Astrocyte (in vitro differentiated cells and primary cell): ENCODE data around the gene SCAMP5. TPM values are rescaled to one million over a fixed set of nuclear protein-coding genes. Genes with fewer than 3 reads are reported as not detected.

Experiments used
- DNase-seq: peaks from one replicate; pipeline ENCODE4 v3.0.0-alpha.2; 2010; ENCODE audit warnings: low read depth
- FAIRE-seq: peaks from 2 replicates; lab custom pipeline; 2011; peaks lifted over from hg19 to GRCh38; lab: Jason Lieb, UNC
- H2AFZ ChIP-seq: 2 replicates; pipeline ENCODE4 v1.6.0; 2012; ENCODE audit warnings: low read depth, low read length, inconsistent platforms
- H3K27ac ChIP-seq: 2 replicates; pipeline ENCODE4 v1.5.1; 2011; ENCODE audit warnings: low read depth, low read length, inconsistent platforms
- H3K27me3 ChIP-seq: 2 replicates; pipeline ENCODE4 v1.6.0; 2011; ENCODE audit warnings: low read length, inconsistent platforms; ENCODE audit not compliant: insufficient read depth
- H3K36me3 ChIP-seq: 2 replicates; pipeline ENCODE4 v1.5.1; 2011; ENCODE audit warnings: low read length, inconsistent platforms; ENCODE audit not compliant: insufficient read depth
- H3K4me1 ChIP-seq: 2 replicates; pipeline ENCODE4 v1.5.1; 2011; ENCODE audit warnings: low read length, inconsistent platforms; ENCODE audit not compliant: insufficient read depth
- H3K4me2 ChIP-seq: 2 replicates; pipeline ENCODE4 v1.6.0; 2012; ENCODE audit warnings: low read length, inconsistent platforms
- H3K4me3 ChIP-seq: 2 replicates; pipeline ENCODE4 v1.5.1; 2011; ENCODE audit warnings: low read depth, mild to moderate bottlenecking, low read length, inconsistent platforms; ENCODE audit not compliant: insufficient read depth
- H3K79me2 ChIP-seq: 2 replicates; pipeline ENCODE4 v1.6.0; 2012; ENCODE audit warnings: mild to moderate bottlenecking, low read length, inconsistent platforms; ENCODE audit not compliant: insufficient read depth
- H3K9ac ChIP-seq: 2 replicates; pipeline ENCODE4 v1.6.0; 2012; ENCODE audit warnings: mild to moderate bottlenecking, low read length, inconsistent platforms
- H3K9me3 ChIP-seq: 2 replicates; pipeline ENCODE4 v1.5.1; 2012; ENCODE audit warnings: low read depth, mild to moderate bottlenecking, low read length, inconsistent platforms; ENCODE audit not compliant: insufficient read depth
- H4K20me1 ChIP-seq: 2 replicates; pipeline ENCODE4 v1.6.0; 2012; ENCODE audit warnings: low read length, inconsistent platforms; ENCODE audit not compliant: insufficient read depth
- H3K27ac Mint-ChIP-seq: one replicate; pipeline ENCODE4 v1.8.0; 2021; ENCODE audit warnings: mild to moderate bottlenecking, mixed read lengths; ENCODE audit not compliant: unreplicated experiment
- H3K27me3 Mint-ChIP-seq: one replicate; pipeline ENCODE4 v1.8.0; 2021; ENCODE audit warnings: low read depth, mixed read lengths; ENCODE audit not compliant: unreplicated experiment
- H3K36me3 Mint-ChIP-seq: one replicate; pipeline ENCODE4 v1.8.0; 2021; ENCODE audit warnings: low read depth, mixed read lengths; ENCODE audit not compliant: unreplicated experiment
- H3K4me1 Mint-ChIP-seq: one replicate; pipeline ENCODE4 v1.8.0; 2021; ENCODE audit warnings: low read depth, mixed read lengths; ENCODE audit not compliant: unreplicated experiment
- H3K4me3 Mint-ChIP-seq: one replicate; pipeline ENCODE4 v1.8.0; 2021; ENCODE audit warnings: mild to moderate bottlenecking, moderate library complexity, mixed read lengths; ENCODE audit not compliant: unreplicated experiment
- H3K9me3 Mint-ChIP-seq: one replicate; pipeline ENCODE4 v1.8.0; 2021; ENCODE audit warnings: mild to moderate bottlenecking, mixed read lengths; ENCODE audit not compliant: unreplicated experiment
- EZH2 ChIP-seq: IDR thresholded peaks from 2 replicates; pipeline ENCODE4 v1.6.1; 2012; ENCODE audit warnings: mild to moderate bottlenecking, low read length, inconsistent platforms; ENCODE audit not compliant: insufficient read depth
- total RNA-seq: library from RNA; stranded (reverse); gene quantifications from 2 replicates; pipeline ENCODE4 v1.2.1, GENCODE V29; 2021
- TF ChIP-seq, protein P1 (sequence below): IDR thresholded peaks from 2 replicates; pipeline ENCODE4 v1.5.1; 2011; ENCODE audit warnings: low read depth, mild to moderate bottlenecking, inconsistent platforms, low read length, moderate library complexity; ENCODE audit not compliant: insufficient read depth

Gene SCAMP5
- total RNA-seq, 1 donor from 2014 or later = 18.7 TPM

DNA sequence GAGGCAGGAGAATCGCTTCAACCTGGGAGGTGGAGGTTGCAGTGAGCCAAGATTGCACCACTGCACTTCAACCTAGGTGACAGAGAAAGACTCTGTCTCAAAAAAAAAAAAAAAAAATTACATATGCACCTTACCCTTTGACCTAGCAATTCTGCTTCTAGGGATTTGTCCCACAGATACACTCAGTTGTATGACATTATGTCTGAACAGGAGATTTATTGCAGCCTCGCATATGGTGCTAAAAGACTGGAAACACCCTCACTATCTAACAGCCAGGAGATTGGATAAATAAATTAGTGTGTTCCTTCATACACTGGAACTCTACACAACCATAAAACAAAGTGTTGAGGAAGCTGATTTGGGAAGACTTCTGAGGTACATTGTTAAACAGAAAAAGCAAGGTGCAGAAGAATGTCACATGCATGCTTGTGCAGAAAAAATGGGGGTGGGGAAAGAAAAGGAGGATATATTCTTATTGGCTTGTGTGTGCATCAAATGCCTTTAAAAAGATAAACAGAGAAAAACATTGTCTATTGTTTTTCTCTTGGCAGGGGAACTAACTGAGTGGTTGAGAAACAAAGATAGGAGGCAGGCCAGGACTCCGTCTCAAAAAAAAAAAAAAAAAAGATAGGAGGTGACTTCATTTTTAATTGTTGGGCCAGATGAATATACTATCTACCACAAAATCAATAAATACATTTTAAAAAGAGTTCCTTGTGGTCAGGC is 59.0 kb downstream of the SCAMP5 start:
- Mint-ChIP-seq H3K36me3 (peaks cover 6% of the 10 kb centered on the region), H3K27ac (no peak overlapping the region), H3K4me1 (peaks cover 10% of the 10 kb centered on the region), H3K9me3 (peaks cover 7% of the 10 kb centered on the region), H3K27me3 (peaks cover 2% of the 10 kb centered on the region), H3K4me3 (no peak overlapping the region)
- no peak overlapping the region for H2AFZ ChIP-seq
- no peak overlapping the region for H3K9ac ChIP-seq
- DNase-seq (no peak), FAIRE-seq (no peak)
- no peak overlapping the region for H3K27ac ChIP-seq
- no peaks in the 10 kb centered on the region for H3K79me2 ChIP-seq
- no peak overlapping the region for H3K4me3 ChIP-seq
- H3K4me2 ChIP-seq = no peak overlapping the region
- TF ChIP-seq, protein P1, sequence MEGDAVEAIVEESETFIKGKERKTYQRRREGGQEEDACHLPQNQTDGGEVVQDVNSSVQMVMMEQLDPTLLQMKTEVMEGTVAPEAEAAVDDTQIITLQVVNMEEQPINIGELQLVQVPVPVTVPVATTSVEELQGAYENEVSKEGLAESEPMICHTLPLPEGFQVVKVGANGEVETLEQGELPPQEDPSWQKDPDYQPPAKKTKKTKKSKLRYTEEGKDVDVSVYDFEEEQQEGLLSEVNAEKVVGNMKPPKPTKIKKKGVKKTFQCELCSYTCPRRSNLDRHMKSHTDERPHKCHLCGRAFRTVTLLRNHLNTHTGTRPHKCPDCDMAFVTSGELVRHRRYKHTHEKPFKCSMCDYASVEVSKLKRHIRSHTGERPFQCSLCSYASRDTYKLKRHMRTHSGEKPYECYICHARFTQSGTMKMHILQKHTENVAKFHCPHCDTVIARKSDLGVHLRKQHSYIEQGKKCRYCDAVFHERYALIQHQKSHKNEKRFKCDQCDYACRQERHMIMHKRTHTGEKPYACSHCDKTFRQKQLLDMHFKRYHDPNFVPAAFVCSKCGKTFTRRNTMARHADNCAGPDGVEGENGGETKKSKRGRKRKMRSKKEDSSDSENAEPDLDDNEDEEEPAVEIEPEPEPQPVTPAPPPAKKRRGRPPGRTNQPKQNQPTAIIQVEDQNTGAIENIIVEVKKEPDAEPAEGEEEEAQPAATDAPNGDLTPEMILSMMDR = no peak
- no peak for TF ChIP-seq EZH2
- no peaks in the 10 kb centered on the region for H3K36me3 ChIP-seq
- no peaks in the 10 kb centered on the region for H4K20me1 ChIP-seq
- peaks cover 7% of the 10 kb centered on the region for H3K4me1 ChIP-seq
- no peaks in the 10 kb centered on the region for H3K27me3 ChIP-seq
- no peaks in the 10 kb centered on the region for H3K9me3 ChIP-seq

DNA sequence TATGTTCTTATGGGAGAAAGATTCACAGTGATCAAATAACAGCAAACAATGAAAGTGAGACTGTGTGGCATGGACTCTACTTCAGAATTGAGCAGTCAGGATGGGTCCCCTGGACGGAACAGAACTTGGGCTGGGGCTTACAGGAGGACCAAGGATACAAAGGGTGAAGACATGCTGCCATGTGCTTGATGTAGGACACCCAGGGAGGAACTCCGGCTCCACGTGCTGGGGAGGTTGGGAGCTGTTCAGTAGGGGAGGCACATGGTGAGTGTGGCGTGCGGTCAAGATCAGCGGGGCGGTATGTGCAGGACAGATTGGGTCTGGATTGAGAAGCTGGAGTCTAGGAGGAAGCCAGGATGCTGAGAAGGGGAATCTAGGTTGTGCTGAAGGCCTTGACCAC is 60.7 kb downstream of the SCAMP5 start:
- H3K4me2 ChIP-seq = no peak overlapping the region
- H3K4me3 ChIP-seq = no peak overlapping the region
- Mint-ChIP-seq H3K27me3 (peaks cover 2% of the 10 kb centered on the region), H3K4me3 (no peak overlapping the region), H3K4me1 (peaks cover 10% of the 10 kb centered on the region), H3K27ac (peak overlapping the region; percentile 9), H3K36me3 (peaks cover 5% of the 10 kb centered on the region), H3K9me3 (peaks cover 7% of the 10 kb centered on the region)
- FAIRE-seq (no peak), DNase-seq (no peak)
- H2AFZ ChIP-seq = no peak overlapping the region
- TF ChIP-seq EZH2 = no peak
- TF ChIP-seq, protein P1 = no peak
- no peak overlapping the region for H3K27ac ChIP-seq
- no peaks in the 10 kb centered on the region for H3K79me2 ChIP-seq
- no peaks in the 10 kb centered on the region for H3K27me3 ChIP-seq
- H3K36me3 ChIP-seq = no peaks in the 10 kb centered on the region
- H4K20me1 ChIP-seq = no peaks in the 10 kb centered on the region
- peaks cover 8% of the 10 kb centered on the region for H3K4me1 ChIP-seq
- no peak overlapping the region for H3K9ac ChIP-seq
- no peaks in the 10 kb centered on the region for H3K9me3 ChIP-seq
